ENCODE results near the gene SHKBP1. TPM values are rescaled to one million over a fixed set of nuclear protein-coding genes. Genes with fewer than 3 reads are reported as not detected.

Gene SHKBP1
- total RNA-seq, 1 experiment from 2014 or later: 43.0 TPM

- no peak for TF ChIP-seq EZH2 (IDR thresholded peaks at IDR 0.05; ENCODE audit: low read length, unreplicated experiment)
- TF ChIP-seq CTCF (conservative IDR thresholded peaks at IDR 0.05; ENCODE audit: low read depth, low read length): no peak
- TF ChIP-seq EZH2phosphoT487 (IDR thresholded peaks at IDR 0.05; ENCODE audit: borderline replicate concordance, low read length): no peak
- intact Hi-C loops (cut with micrococcal nuclease): no loop called here
- DNase-seq (no peak), ATAC-seq (no peak)
- Histone ChIP-seq H3K9me3 (ENCODE audit: low read length) (no peaks in the 10 kb centered on the region), H3K36me3 (ENCODE audit: low read depth, low read length) (no peaks in the 10 kb centered on the region), H3K4me2 (ENCODE audit: low read length) (no peak overlapping the region), H3K4me1 (ENCODE audit: insufficient read depth, low read length) (peaks cover 2% of the 10 kb centered on the region), H3K27ac (ENCODE audit: low read length) (no peak overlapping the region), H3K9ac (ENCODE audit: low read length) (no peak overlapping the region), H3K27me3 (ENCODE audit: low read length) (no peaks in the 10 kb centered on the region), H2AFZ (ENCODE audit: low read length) (no peak overlapping the region), H4K20me1 (ENCODE audit: low read length) (no peaks in the 10 kb centered on the region), H3K4me3 (ENCODE audit: low read length) (no peak overlapping the region), H3F3A (ENCODE audit: low read length, unreplicated experiment) (no peaks in the 10 kb centered on the region), H3K9me2 (replicated peaks; ENCODE audit: low read length) (no peaks in the 10 kb centered on the region), H3K79me2 (ENCODE audit: low read length) (no peaks in the 10 kb centered on the region)
- BruUV-seq (replicated peaks): no TSS peak
- ChIA-PET POLR2A (ENCODE audit: unreplicated experiment) (no interaction called here), CTCF (no interaction called here)
These were observed 64.1 kb downstream of the SHKBP1 start for GRCh38 chr19:40640744-40641143.

Other genes starting within 250 kb of the SHKBP1 start
- 13.9 and 18.2 TPM in 2 replicates for gene C19orf47, start 228.5 kb upstream of the SHKBP1 start, total RNA-seq (2014; rRNA removed)
- gene PLD3, start 228.2 kb upstream of the SHKBP1 start, total RNA-seq (2014; rRNA removed): 95.4 and 96.1 TPM in 2 replicates
- 0.46 TPM in 1 of 2 replicates, not detected in the other for gene HIPK4, start 186.7 kb upstream of the SHKBP1 start, total RNA-seq (2014; rRNA removed)
- gene PRX, start 163.5 kb upstream of the SHKBP1 start, total RNA-seq (2014; rRNA removed): 2.2 and 2.7 TPM in 2 replicates
- 16.1 and 16.8 TPM in 2 replicates for gene SERTAD1, start 150.9 kb upstream of the SHKBP1 start, total RNA-seq (2014; rRNA removed)
- 7.9 and 12.9 TPM in 2 replicates for gene SERTAD3, start 132.5 kb upstream of the SHKBP1 start, total RNA-seq (2014; rRNA removed)
- 196 and 246 TPM in 2 replicates for gene BLVRB, start 111.1 kb upstream of the SHKBP1 start, total RNA-seq (2014; rRNA removed)
- 0.81 and 1.9 TPM in 2 replicates for gene SPTBN4, start 109.9 kb upstream of the SHKBP1 start, total RNA-seq (2014; rRNA removed)
- gene LTBP4, start 24.5 kb downstream of the SHKBP1 start, total RNA-seq (2014; rRNA removed): 8.9 and 16.7 TPM in 2 replicates
- gene NUMBL, start 113.8 kb downstream of the SHKBP1 start, total RNA-seq (2014; rRNA removed): 14.5 and 21.4 TPM in 2 replicates
- gene COQ8B, start 140.0 kb downstream of the SHKBP1 start, total RNA-seq (2014; rRNA removed): 17.2 and 19.5 TPM in 2 replicates
- gene ITPKC, start 140.2 kb downstream of the SHKBP1 start, total RNA-seq (2014; rRNA removed): 28.4 and 44.2 TPM in 2 replicates
- gene ACTMAP, start 173.6 kb downstream of the SHKBP1 start, total RNA-seq (2014; rRNA removed): 0.40 and 0.86 TPM in 2 replicates
- 207 and 243 TPM in 2 replicates for gene SNRPA, start 174.3 kb downstream of the SHKBP1 start, total RNA-seq (2014; rRNA removed)
- gene MIA, start 198.6 kb downstream of the SHKBP1 start, total RNA-seq (2014; rRNA removed): 1.4 TPM in 1 of 2 replicates, not detected in the other
- gene RAB4B, start 201.4 kb downstream of the SHKBP1 start, total RNA-seq (2014; rRNA removed): 7.4 and 13.9 TPM in 2 replicates
- 36.6 and 58.9 TPM in 2 replicates for gene EGLN2, start 222.3 kb downstream of the SHKBP1 start, total RNA-seq (2014; rRNA removed)

All from PC-3 (cell line).